Vagina (tissue), 2 donors: Measurements from ENCODE around the gene PAX7.

Source experiments
- CTCF ChIP-seq, 3 experiments: fragments of 450-650 bp in 2 of 3; fragments of 200-600 bp in 1 of 3; sonication (generic) in 1 of 3; IDR thresholded peaks; one replicate each; pipeline ENCODE4 v1.5.1; 2017 to 2019; ENCODE audit warnings: antibody characterized with exemption in 3 of 3, mild to moderate bottlenecking in 2 of 3, moderate library complexity in 2 of 3
- POLR2AphosphoS5 ChIP-seq, 2 donors: sonication (generic); formaldehyde crosslinking; IDR thresholded peaks; one replicate each; pipeline ENCODE4 v1.9.0; 2017; ENCODE audit warnings: antibody characterized with exemption in 2 of 2, mild to moderate bottlenecking in 2 of 2, low read depth in 1 of 2; ENCODE audit not compliant: insufficient read depth in 1 of 2

GRCh38 chr1:18643154-18644012, 12.7 kb downstream of the PAX7 start:
- TF ChIP-seq CTCF (IDR thresholded peaks at IDR 0.05), result no peak
- TF ChIP-seq POLR2AphosphoS5 (IDR thresholded peaks at IDR 0.05; ENCODE audit: insufficient read depth in 1 of 2, low read depth in 1 of 2), result no peak
